GM10266 (cell line): ENCODE measurements around the gene MAP3K2.

Experiments
- DNase-seq: peaks from one replicate; pipeline ENCODE4 v3.0.0; 2012; ENCODE audit errors: extremely low spot score
- CTCF ChIP-seq: IDR thresholded peaks from 2 replicates; pipeline ENCODE4 v1.5.1; 2012; ENCODE audit warnings: mild to moderate bottlenecking, low read depth; ENCODE audit not compliant: control insufficient read depth, insufficient read depth; ENCODE audit errors: missing control alignments

The MAP3K2 gene

GRCh38 chr2:127348426-127349000, 39.3 kb downstream of the MAP3K2 start:
- no peak for DNase-seq
- TF ChIP-seq CTCF = no peak

- DNase-seq = peak; percentile 38
- no peak for TF ChIP-seq CTCF
These were observed 39.9 kb downstream of the MAP3K2 start for GRCh38 chr2:127347734-127348392.

GRCh38 chr2:127347015-127347414, 40.8 kb downstream of the MAP3K2 start:
- TF ChIP-seq CTCF = no peak
- no peak for DNase-seq

- no peak for TF ChIP-seq CTCF
- no peak for DNase-seq
These were observed 44.5 kb downstream of the MAP3K2 start for GRCh38 chr2:127343277-127343676.

- TF ChIP-seq CTCF = no peak
These were observed 45.7 kb downstream of the MAP3K2 start for GRCh38 chr2:127342101-127342500.

GRCh38 chr2:127332335-127332734, 55.4 kb downstream of the MAP3K2 start:
- DNase-seq = no peak
- TF ChIP-seq CTCF = no peak

More at GRCh38 chr2:127342101-127342500, 45.7 kb downstream of the MAP3K2 start:
- no peak for DNase-seq

- TF ChIP-seq CTCF = no peak
- DNase-seq = no peak
These were observed 57.0 kb downstream of the MAP3K2 start for GRCh38 chr2:127330753-127331152.
